HT-29 (cell line): ENCODE data around the gene PATZ1. TPM values are rescaled to one million over a fixed set of nuclear protein-coding genes. Genes with fewer than 3 reads are reported as not detected.

ENCODE experiments used
- DNase-seq: peaks from one replicate; pipeline ENCODE4 v3.0.0-alpha.2; 2015; ENCODE audit warnings: low spot score
- total RNA-seq: library from RNA; depleted of rRNA; stranded (reverse); fragments of >200 nt; shearing (Covaris generic); gene quantifications from 2 replicates; pipeline ENCODE4 v1.2.3, GENCODE V29; 2014

PATZ1 gene
- total RNA-seq, 1 experiment from 2014 or later = 44.2 TPM

- peak; percentile 87 for DNase-seq
Measured at GRCh38 chr22:31343235-31344191, 2.6 kb downstream of the PATZ1 start.

GRCh38 chr22:31342389-31343140, 3.6 kb downstream of the PATZ1 start:
- DNase-seq = no peak

- no peak for DNase-seq
Measured at GRCh38 chr22:31341386-31342088, 4.6 kb downstream of the PATZ1 start.

- no peak for DNase-seq
Measured at GRCh38 chr22:31340765-31341247, 5.3 kb downstream of the PATZ1 start.

GRCh38 chr22:31340360-31340759, 5.8 kb downstream of the PATZ1 start:
- DNase-seq = no peak

GRCh38 chr22:31339148-31339832, 6.9 kb downstream of the PATZ1 start:
- DNase-seq = no peak

GRCh38 chr22:31337178-31337577, 9.0 kb downstream of the PATZ1 start:
- DNase-seq = no peak

GRCh38 chr22:31334329-31334728, 11.8 kb downstream of the PATZ1 start:
- DNase-seq = no peak

GRCh38 chr22:31333641-31334040, 12.5 kb downstream of the PATZ1 start:
- no peak for DNase-seq

GRCh38 chr22:31332886-31333285, 13.3 kb downstream of the PATZ1 start:
- DNase-seq = no peak

GRCh38 chr22:31332010-31332409, 14.1 kb downstream of the PATZ1 start:
- DNase-seq = no peak

GRCh38 chr22:31329453-31330215, 16.5 kb downstream of the PATZ1 start:
- DNase-seq = no peak

GRCh38 chr22:31329029-31329428, 17.1 kb downstream of the PATZ1 start:
- no peak for DNase-seq

GRCh38 chr22:31328544-31328960, 17.6 kb downstream of the PATZ1 start:
- DNase-seq = no peak

GRCh38 chr22:31327806-31328543, 18.2 kb downstream of the PATZ1 start:
- DNase-seq = no peak

- no peak for DNase-seq
Measured at GRCh38 chr22:31326877-31327276, 19.3 kb downstream of the PATZ1 start.

GRCh38 chr22:31323578-31324550, 22.3 kb downstream of the PATZ1 start:
- DNase-seq = no peak

GRCh38 chr22:31321421-31321820, 24.7 kb downstream of the PATZ1 start:
- no peak for DNase-seq
